Hepatocyte (in vitro differentiated cells): ENCODE results near the gene COX4I2. TPM values are rescaled to one million over a fixed set of nuclear protein-coding genes. Genes with fewer than 3 reads are reported as not detected.
"Not testable (repeated sequence)": the region's sequence is repeated elsewhere in the genome, so short reads cannot be mapped to it uniquely, and the experiment has no call there.

ENCODE experiments used
- DNase-seq: peaks from one replicate; pipeline ENCODE4 v3.0.0-alpha.2; 2016; ENCODE audit warnings: low spot score
- H2AFZ ChIP-seq: fragments of 200-600 bp; sonication (generic); 2 replicates; pipeline ENCODE4 v1.6.0; 2016; ENCODE audit warnings: antibody characterized with exemption, mild to moderate bottlenecking
- H3K27ac ChIP-seq: fragments of 200-600 bp; sonication (generic); 2 replicates; pipeline ENCODE4 v1.5.1; 2016; ENCODE audit warnings: mild to moderate bottlenecking
- H3K27me3 ChIP-seq: fragments of 200-600 bp; sonication (generic); 2 replicates; pipeline ENCODE4 v1.6.1; 2016
- H3K36me3 ChIP-seq: fragments of 200-600 bp; sonication (generic); replicated peaks from 2 replicates; pipeline ENCODE4 v1.5.1; 2016; ENCODE audit warnings: low read depth; ENCODE audit not compliant: insufficient read depth
- H3K4me1 ChIP-seq: fragments of 200-600 bp; sonication (generic); 2 replicates; pipeline ENCODE4 v1.5.1; 2016; ENCODE audit warnings: mild to moderate bottlenecking, moderate library complexity; ENCODE audit not compliant: insufficient read depth
- H3K4me2 ChIP-seq: fragments of 200-600 bp; sonication (generic); 2 replicates; pipeline ENCODE4 v1.6.0; 2016
- H3K4me3 ChIP-seq: fragments of 200-600 bp; sonication (generic); 2 replicates; pipeline ENCODE4 v1.5.1; 2016; ENCODE audit warnings: mild to moderate bottlenecking
- H3K79me2 ChIP-seq: fragments of 200-600 bp; sonication (generic); 2 replicates; pipeline ENCODE4 v1.6.0; 2017; ENCODE audit warnings: mild to moderate bottlenecking
- H3K9me2 ChIP-seq: fragments of 200-600 bp; sonication (generic); replicated peaks from 2 replicates; pipeline ENCODE4 v1.6.0; 2017; ENCODE audit warnings: mild to moderate bottlenecking; ENCODE audit not compliant: insufficient read depth
- H3K9me3 ChIP-seq: fragments of 200-600 bp; sonication (generic); 2 replicates; pipeline ENCODE4 v1.5.1; 2016; ENCODE audit warnings: low read depth, mild to moderate bottlenecking
- H4K20me1 ChIP-seq: fragments of 200-600 bp; sonication (generic); 2 replicates; pipeline ENCODE4 v1.6.0; 2016; ENCODE audit warnings: mild to moderate bottlenecking; ENCODE audit not compliant: insufficient read depth, poor library complexity, severe bottlenecking
- CTCF ChIP-seq: fragments of 200-600 bp; sonication (generic); IDR thresholded peaks from 2 replicates; pipeline ENCODE4 v1.5.1; 2016; ENCODE audit warnings: antibody characterized with exemption, mild to moderate bottlenecking; ENCODE audit not compliant: poor library complexity
- EZH2 ChIP-seq: fragments of 200-600 bp; sonication (generic); IDR thresholded peaks from 2 replicates; pipeline ENCODE4 v1.6.1; 2016; ENCODE audit warnings: antibody characterized with exemption, mild to moderate bottlenecking, borderline replicate concordance
- EZH2phosphoT487 ChIP-seq: fragments of 200-600 bp; sonication (generic); IDR thresholded peaks from one replicate; pipeline ENCODE4 v1.6.1; 2018; ENCODE audit warnings: antibody characterized with exemption, mild to moderate bottlenecking, low read depth, moderate library complexity; ENCODE audit not compliant: unreplicated experiment, severe bottlenecking
- WGBS: methylation state at CpG from one replicate; pipeline ENCODE4 v1.1.6; 2016; ENCODE audit warnings: low lambda C conversion rate; ENCODE audit errors: missing lambda C conversion rate; 5-methylcytosine and 5-hydroxymethylcytosine counted together
- polyA plus RNA-seq: library from polyadenylated mRNA; unstranded; fragments of >200 nt; fragmentation: Nextera tagmentation; extraction: Ambion mirVana; gene quantifications from 2 replicates; pipeline ENCODE4 v1.2.1, GENCODE V29; 2016
- total RNA-seq: library from RNA; depleted of rRNA; stranded (reverse); fragments of >200 nt; gene quantifications from 2 replicates; pipeline ENCODE4 v1.2.3, GENCODE V29; 2014

The COX4I2 gene
- total and polyA plus RNA-seq, 2 experiments from 2014 or later = 0.37 to 3.6 TPM

- Histone ChIP-seq H3K79me2 (no peaks in the 10 kb centered on the region), H3K9me3 (no peaks in the 10 kb centered on the region), H4K20me1 (no peaks in the 10 kb centered on the region), H3K4me1 (peaks cover 37% of the 10 kb centered on the region), H3K9me2 (no peaks in the 10 kb centered on the region), H3K27me3 (no peaks in the 10 kb centered on the region), H3K4me2 (peak overlapping the region; percentile 46), H2AFZ (no peak overlapping the region), H3K27ac (peak overlapping the region; percentile 90), H3K4me3 (no peak overlapping the region), H3K36me3 (no peaks in the 10 kb centered on the region)
- no peak for TF ChIP-seq CTCF
- TF ChIP-seq EZH2phosphoT487 = no peak
- TF ChIP-seq EZH2 = no peak
- WGBS = 36% methylated on average over 15 of the region's 15 CpGs
- peak; percentile 91 for DNase-seq
Observed at GRCh38 chr20:31595654-31596411, 41.9 kb upstream of the COX4I2 start.

- H4K20me1 ChIP-seq, H3K27me3 ChIP-seq, H3K9me3 ChIP-seq, DNase-seq, H3K9me2 ChIP-seq, H3K36me3 ChIP-seq, H3K4me3 ChIP-seq, H3K79me2 ChIP-seq, H2AFZ ChIP-seq: not testable (repeated sequence)
- H3K4me1 ChIP-seq = peaks cover 37% of the 10 kb centered on the region
- peak overlapping the region; percentile 90 for H3K27ac ChIP-seq
- peak overlapping the region; percentile 46 for H3K4me2 ChIP-seq
- 76% methylated on average over 4 of the region's 4 CpGs for WGBS
Observed at GRCh38 chr20:31596412-31596715, 41.3 kb upstream of the COX4I2 start.

- Histone ChIP-seq H3K9me2 (no peaks in the 10 kb centered on the region), H3K4me3 (no peak overlapping the region), H3K27ac (peak overlapping the region; percentile 90), H3K9me3 (no peaks in the 10 kb centered on the region), H2AFZ (no peak overlapping the region), H3K79me2 (no peaks in the 10 kb centered on the region), H4K20me1 (no peaks in the 10 kb centered on the region), H3K4me1 (peaks cover 37% of the 10 kb centered on the region), H3K36me3 (no peaks in the 10 kb centered on the region), H3K4me2 (no peak overlapping the region), H3K27me3 (no peaks in the 10 kb centered on the region)
- DNase-seq = peak; percentile 14
- WGBS = 59% methylated on average over 4 of the region's 4 CpGs
- TF ChIP-seq EZH2 (no peak), EZH2phosphoT487 (no peak), CTCF (no peak)
Observed at GRCh38 chr20:31596831-31597480, 40.8 kb upstream of the COX4I2 start.

- Histone ChIP-seq H3K27me3 (no peaks in the 10 kb centered on the region), H3K4me3 (no peak overlapping the region), H3K4me2 (no peak overlapping the region), H3K27ac (peak overlapping the region; percentile 90), H2AFZ (no peak overlapping the region), H3K4me1 (peaks cover 39% of the 10 kb centered on the region), H3K9me2 (no peaks in the 10 kb centered on the region), H3K9me3 (no peaks in the 10 kb centered on the region), H4K20me1 (no peaks in the 10 kb centered on the region), H3K36me3 (no peaks in the 10 kb centered on the region), H3K79me2 (no peaks in the 10 kb centered on the region)
- WGBS = 94% methylated on average over 2 of the region's 2 CpGs
- no peak for TF ChIP-seq EZH2
- no peak for TF ChIP-seq CTCF
- no peak for TF ChIP-seq EZH2phosphoT487
- DNase-seq = peak; percentile 6
Observed at GRCh38 chr20:31597481-31597855, 40.2 kb upstream of the COX4I2 start.
